Mesodermal cell (in vitro differentiated cells): ENCODE data around the gene CD2.

Source experiments
- H3K27ac ChIP-seq: 2 replicates; pipeline ENCODE4 v1.7.0; 2013; ENCODE audit warnings: mild to moderate bottlenecking, low read depth, low read length, moderate library complexity; ENCODE audit not compliant: severe bottlenecking
- H3K36me3 ChIP-seq: 2 replicates; pipeline ENCODE4 v1.7.1; 2013; ENCODE audit warnings: mild to moderate bottlenecking, low read length, moderate library complexity; ENCODE audit not compliant: control insufficient read depth, insufficient read depth
- H3K4me1 ChIP-seq: one replicate; pipeline ENCODE4 v1.7.1; 2013; ENCODE audit warnings: mild to moderate bottlenecking, low read length; ENCODE audit not compliant: insufficient read depth, control insufficient read depth, poor library complexity, severe bottlenecking
- H3K4me3 ChIP-seq: 2 replicates; pipeline ENCODE4 v1.7.0; 2013; ENCODE audit warnings: low read length, control low read depth, mild to moderate bottlenecking; ENCODE audit not compliant: insufficient read depth, poor library complexity, severe bottlenecking; ENCODE audit errors: extremely low read depth
- H3K9me3 ChIP-seq: 2 replicates; pipeline ENCODE4 v1.7.1; 2013; ENCODE audit warnings: mild to moderate bottlenecking, low read length, moderate library complexity; ENCODE audit not compliant: control insufficient read depth
- WGBS, 2 experiments: methylation state at CpG; one replicate each; pipeline ENCODE4 v1.1.5; 2013; ENCODE audit warnings: missing lambda C conversion rate in 2 of 2; ENCODE audit not compliant: insufficient coverage in 2 of 2; 5-methylcytosine and 5-hydroxymethylcytosine counted together

CD2 gene

GRCh38 chr1:116781034-116781433 is 26.8 kb downstream of the CD2 start:
- no peaks in the 10 kb centered on the region for H3K9me3 ChIP-seq
- peaks cover 10% of the 10 kb centered on the region for H3K4me1 ChIP-seq
- no peak overlapping the region for H3K4me3 ChIP-seq
- H3K27ac ChIP-seq: no peak overlapping the region
- H3K36me3 ChIP-seq: no peaks in the 10 kb centered on the region
- 88% methylated on average over 5 of the region's 6 CpGs; no CpG with 5 or more reads in 1 of the 2 experiments for WGBS, 2 experiments

- H3K4me3 ChIP-seq: no peak overlapping the region
- WGBS, 2 experiments: 82 to 93% methylated on average over 3 to 4 of the region's 4 CpGs
- H3K27ac ChIP-seq: no peak overlapping the region
- H3K36me3 ChIP-seq: no peaks in the 10 kb centered on the region
- no peaks in the 10 kb centered on the region for H3K9me3 ChIP-seq
- H3K4me1 ChIP-seq: no peaks in the 10 kb centered on the region
These were observed 30.8 kb downstream of the CD2 start for GRCh38 chr1:116785006-116785405.

- no peaks in the 10 kb centered on the region for H3K4me1 ChIP-seq
- H3K9me3 ChIP-seq: no peaks in the 10 kb centered on the region
- 86% methylated on average over 1 of the region's 1 CpG; no CpG with 5 or more reads in 1 of the 2 experiments for WGBS, 2 experiments
- no peaks in the 10 kb centered on the region for H3K36me3 ChIP-seq
- no peak overlapping the region for H3K27ac ChIP-seq
- H3K4me3 ChIP-seq: no peak overlapping the region
These were observed 31.8 kb downstream of the CD2 start for GRCh38 chr1:116786049-116786448.

DNA sequence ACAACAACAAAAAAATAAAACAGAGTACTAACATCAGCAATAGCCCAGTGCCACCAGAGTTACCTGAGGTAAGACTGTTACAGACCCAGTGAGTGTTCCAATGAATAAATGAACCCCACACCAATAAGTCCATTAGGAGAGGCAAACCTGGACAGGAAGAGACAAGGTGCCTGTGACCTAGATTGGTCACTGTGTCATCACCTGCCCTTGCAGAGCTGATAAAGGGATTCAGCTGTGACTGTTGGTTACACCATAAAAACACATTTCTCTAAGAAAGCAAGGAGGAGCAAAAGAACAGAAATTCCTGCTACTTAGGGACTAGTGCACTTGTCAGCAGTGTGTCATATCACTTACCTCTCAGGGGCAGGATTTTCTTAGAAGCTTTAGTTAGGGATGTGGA is 37.5 kb downstream of the CD2 start:
- Histone ChIP-seq H3K27ac (no peak overlapping the region), H3K4me3 (no peak overlapping the region), H3K4me1 (no peaks in the 10 kb centered on the region), H3K9me3 (no peaks in the 10 kb centered on the region), H3K36me3 (no peaks in the 10 kb centered on the region)

DNA sequence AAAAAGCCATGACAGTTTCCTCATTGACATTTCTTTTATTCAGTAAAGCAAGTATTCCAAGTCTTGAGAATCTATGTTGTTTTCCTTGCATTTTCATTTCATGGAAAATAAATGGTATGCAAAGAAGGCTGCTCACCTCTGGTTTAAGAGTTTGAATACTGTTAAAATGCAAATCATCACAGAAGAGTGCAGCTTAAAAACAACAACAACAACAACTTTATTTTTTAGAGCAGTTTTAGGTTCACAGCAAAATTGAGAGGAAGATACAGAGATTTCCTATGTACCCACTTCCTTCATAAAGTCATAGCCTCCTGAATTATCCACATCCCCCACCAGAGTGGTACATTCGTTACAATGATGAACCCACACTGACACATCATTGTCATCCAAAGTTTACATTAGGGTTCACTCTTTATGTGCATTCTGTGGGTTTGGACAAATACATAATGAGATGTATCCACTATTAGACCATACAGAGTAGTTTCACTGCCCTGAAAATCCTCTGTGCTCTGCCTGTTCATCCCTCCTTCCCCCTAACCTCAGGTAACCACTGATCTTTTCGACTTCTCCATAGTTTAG is 39.2 kb downstream of the CD2 start:
- Histone ChIP-seq H3K36me3 (no peaks in the 10 kb centered on the region), H3K4me1 (no peaks in the 10 kb centered on the region), H3K4me3 (no peak overlapping the region), H3K27ac (no peak overlapping the region), H3K9me3 (no peaks in the 10 kb centered on the region)
- WGBS, 2 experiments: 100% methylated on average over 2 of the region's 2 CpGs; no CpG with 5 or more reads in 1 of the 2 experiments

- 86 to 100% methylated on average over 1 of the region's 5 CpGs for WGBS, 2 experiments
- no peaks in the 10 kb centered on the region for H3K36me3 ChIP-seq
- no peaks in the 10 kb centered on the region for H3K4me1 ChIP-seq
- no peak overlapping the region for H3K27ac ChIP-seq
- H3K9me3 ChIP-seq: no peaks in the 10 kb centered on the region
- no peak overlapping the region for H3K4me3 ChIP-seq
These were observed 40.1 kb downstream of the CD2 start for GRCh38 chr1:116794371-116794770.

GRCh38 chr1:116794804-116795481 is 40.7 kb downstream of the CD2 start:
- Histone ChIP-seq H3K4me1 (no peaks in the 10 kb centered on the region), H3K27ac (no peak overlapping the region), H3K4me3 (no peak overlapping the region), H3K9me3 (no peaks in the 10 kb centered on the region), H3K36me3 (no peaks in the 10 kb centered on the region)
- WGBS, 2 experiments: 79% methylated on average over 2 of the region's 4 CpGs; no CpG with 5 or more reads in 1 of the 2 experiments

GRCh38 chr1:116795482-116795829 is 41.2 kb downstream of the CD2 start:
- no peaks in the 10 kb centered on the region for H3K9me3 ChIP-seq
- WGBS, 2 experiments: 86 to 89% methylated on average over 3 of the region's 3 CpGs
- no peaks in the 10 kb centered on the region for H3K4me1 ChIP-seq
- no peak overlapping the region for H3K4me3 ChIP-seq
- H3K36me3 ChIP-seq: no peaks in the 10 kb centered on the region
- H3K27ac ChIP-seq: no peak overlapping the region

- H3K36me3 ChIP-seq: no peaks in the 10 kb centered on the region
- no peaks in the 10 kb centered on the region for H3K4me1 ChIP-seq
- no peak overlapping the region for H3K27ac ChIP-seq
- H3K4me3 ChIP-seq: no peak overlapping the region
- 80% methylated on average over 1 of the region's 2 CpGs; no CpG with 5 or more reads in 1 of the 2 experiments for WGBS, 2 experiments
- no peaks in the 10 kb centered on the region for H3K9me3 ChIP-seq
These were observed 50.5 kb downstream of the CD2 start for GRCh38 chr1:116804736-116805135.

- no CpG with 5 or more reads among the region's 2 CpGs for WGBS, 2 experiments
- no peaks in the 10 kb centered on the region for H3K9me3 ChIP-seq
These were observed 51.2 kb downstream of the CD2 start for GRCh38 chr1:116805398-116805797.

DNA sequence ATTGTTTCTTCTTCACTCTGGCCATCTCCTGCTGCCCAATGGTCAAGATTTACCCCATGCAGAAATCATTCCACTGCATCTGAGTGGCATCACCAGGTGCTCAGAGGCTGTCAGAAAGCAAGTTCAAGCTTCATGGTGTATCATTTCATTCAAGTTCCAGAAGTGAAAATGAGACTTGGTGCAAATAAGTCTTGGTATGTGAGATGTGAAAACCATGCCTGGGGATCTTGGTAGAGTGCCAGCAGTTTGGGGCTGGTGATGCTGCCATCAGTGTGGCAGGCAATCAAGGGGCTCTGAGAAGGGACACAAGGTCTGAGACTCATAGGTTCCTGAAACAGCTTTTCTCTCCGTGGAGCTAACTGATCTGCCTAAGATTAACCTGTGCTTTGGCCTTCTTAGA is 52.0 kb downstream of the CD2 start:
- 100% methylated on average over 1 of the region's 1 CpG; no CpG with 5 or more reads in 1 of the 2 experiments for WGBS, 2 experiments
- no peak overlapping the region for H3K27ac ChIP-seq
- H3K36me3 ChIP-seq: no peaks in the 10 kb centered on the region
- no peak overlapping the region for H3K4me3 ChIP-seq
- no peaks in the 10 kb centered on the region for H3K4me1 ChIP-seq
- H3K9me3 ChIP-seq: no peaks in the 10 kb centered on the region

More at GRCh38 chr1:116805398-116805797, 51.2 kb downstream of the CD2 start:
- H3K36me3 ChIP-seq: no peaks in the 10 kb centered on the region
- H3K27ac ChIP-seq: no peak overlapping the region
- no peaks in the 10 kb centered on the region for H3K4me1 ChIP-seq
- no peak overlapping the region for H3K4me3 ChIP-seq
